ENCODE measurements around the gene ALK. TPM values are rescaled to one million over a fixed set of nuclear protein-coding genes. Genes with fewer than 3 reads are reported as not detected.

The ALK gene
- polyA plus RNA-seq, 1 of the 3 experiments (the other 2 are of a cell fraction), result 0.30 TPM

- Histone ChIP-seq H3K79me2 (ENCODE audit: insufficient read depth) (no peaks in the 10 kb centered on the region), H3K4me3 (ENCODE audit: low read depth in 2 of 2, low read length in 1 of 2) (no peak overlapping the region), H3K4me1 (ENCODE audit: control insufficient read depth in 1 of 2, insufficient read depth in 2 of 2, low read depth in 1 of 2, low read length in 1 of 2) (peaks cover 0 to 31% of the 10 kb centered on the region in 2 experiments; a peak in 2 of 4 replicates), H3K36me3 (replicated peaks in 1 of 2; ENCODE audit: control insufficient read depth in 1 of 2, insufficient read depth in 2 of 2, low read length in 1 of 2) (peaks cover 0 to 15% of the 10 kb centered on the region in 2 experiments), H3K9me2 (no peaks in the 10 kb centered on the region), H3K4me2 (no peak overlapping the region), H3F3A (replicated peaks; ENCODE audit: insufficient read depth) (no peaks in the 10 kb centered on the region), H3K9me3 (no peaks in the 10 kb centered on the region), H3K9ac (no peak overlapping the region), H3K27me3 (ENCODE audit: insufficient read depth) (no peaks in the 10 kb centered on the region; the same call in 1 of the 2 replicates), H3K27ac (ENCODE audit: low read depth in 2 of 2, low read length in 1 of 2) (no peak overlapping the region), H4K20me1 (ENCODE audit: insufficient read depth) (no peaks in the 10 kb centered on the region), H2AFZ (ENCODE audit: low read depth) (no peak overlapping the region)
- DNase-seq, result no peak
- ChIA-PET POLR2A (no interaction called here), CTCF (interaction anchor here (1.2 to 5.3 kb wide), 3 partner anchors 8 to 161 kb away, joined by 3 to 41 read pairs (median 23); partner anchors contain the start of gene ALK)
- no peak for TF ChIP-seq JUND (IDR thresholded peaks at IDR 0.05)
- TF ChIP-seq, protein P1, sequence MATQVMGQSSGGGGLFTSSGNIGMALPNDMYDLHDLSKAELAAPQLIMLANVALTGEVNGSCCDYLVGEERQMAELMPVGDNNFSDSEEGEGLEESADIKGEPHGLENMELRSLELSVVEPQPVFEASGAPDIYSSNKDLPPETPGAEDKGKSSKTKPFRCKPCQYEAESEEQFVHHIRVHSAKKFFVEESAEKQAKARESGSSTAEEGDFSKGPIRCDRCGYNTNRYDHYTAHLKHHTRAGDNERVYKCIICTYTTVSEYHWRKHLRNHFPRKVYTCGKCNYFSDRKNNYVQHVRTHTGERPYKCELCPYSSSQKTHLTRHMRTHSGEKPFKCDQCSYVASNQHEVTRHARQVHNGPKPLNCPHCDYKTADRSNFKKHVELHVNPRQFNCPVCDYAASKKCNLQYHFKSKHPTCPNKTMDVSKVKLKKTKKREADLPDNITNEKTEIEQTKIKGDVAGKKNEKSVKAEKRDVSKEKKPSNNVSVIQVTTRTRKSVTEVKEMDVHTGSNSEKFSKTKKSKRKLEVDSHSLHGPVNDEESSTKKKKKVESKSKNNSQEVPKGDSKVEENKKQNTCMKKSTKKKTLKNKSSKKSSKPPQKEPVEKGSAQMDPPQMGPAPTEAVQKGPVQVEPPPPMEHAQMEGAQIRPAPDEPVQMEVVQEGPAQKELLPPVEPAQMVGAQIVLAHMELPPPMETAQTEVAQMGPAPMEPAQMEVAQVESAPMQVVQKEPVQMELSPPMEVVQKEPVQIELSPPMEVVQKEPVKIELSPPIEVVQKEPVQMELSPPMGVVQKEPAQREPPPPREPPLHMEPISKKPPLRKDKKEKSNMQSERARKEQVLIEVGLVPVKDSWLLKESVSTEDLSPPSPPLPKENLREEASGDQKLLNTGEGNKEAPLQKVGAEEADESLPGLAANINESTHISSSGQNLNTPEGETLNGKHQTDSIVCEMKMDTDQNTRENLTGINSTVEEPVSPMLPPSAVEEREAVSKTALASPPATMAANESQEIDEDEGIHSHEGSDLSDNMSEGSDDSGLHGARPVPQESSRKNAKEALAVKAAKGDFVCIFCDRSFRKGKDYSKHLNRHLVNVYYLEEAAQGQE (IDR thresholded peaks at IDR 0.05; ENCODE audit: low read depth, low read length), result no peak
- no peak for TF ChIP-seq FOXJ3 (CRISPR knock-in tag; IDR thresholded peaks at IDR 0.05)
- TF ChIP-seq GATA2 (CRISPR knock-in tag; IDR thresholded peaks at IDR 0.05), result no peak
- no peak for TF ChIP-seq GABPA (IDR thresholded peaks at IDR 0.05; ENCODE audit: low read depth)
- TF ChIP-seq, protein P2, sequence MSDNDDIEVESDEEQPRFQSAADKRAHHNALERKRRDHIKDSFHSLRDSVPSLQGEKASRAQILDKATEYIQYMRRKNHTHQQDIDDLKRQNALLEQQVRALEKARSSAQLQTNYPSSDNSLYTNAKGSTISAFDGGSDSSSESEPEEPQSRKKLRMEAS (IDR thresholded peaks at IDR 0.05; ENCODE audit: low read depth), result no peak
- TF ChIP-seq TCF12 (IDR thresholded peaks at IDR 0.05), result no peak
- no peak for TF ChIP-seq POLR2AphosphoS5 (IDR thresholded peaks at IDR 0.05; ENCODE audit: low read depth, low read length)
- no peak for TF ChIP-seq ELF1 (IDR thresholded peaks at IDR 0.05)
- no peak for TF ChIP-seq RAD21 (IDR thresholded peaks at IDR 0.05; ENCODE audit: low read length)
- TF ChIP-seq EZH2phosphoT487 (IDR thresholded peaks at IDR 0.05; ENCODE audit: borderline replicate concordance, low read depth), result no peak
- TF ChIP-seq SIN3A (IDR thresholded peaks at IDR 0.05; ENCODE audit: borderline replicate concordance, low read depth, low read length), result no peak
- no peak for TF ChIP-seq SMC3 (IDR thresholded peaks at IDR 0.05; ENCODE audit: low read depth, low read length)
- no peak for TF ChIP-seq CHD2 (IDR thresholded peaks at IDR 0.05; ENCODE audit: low read length, partially characterized antibody)
Observed at GRCh38 chr2:29910465-29910864, 10.9 kb downstream of the ALK start.

DNA sequence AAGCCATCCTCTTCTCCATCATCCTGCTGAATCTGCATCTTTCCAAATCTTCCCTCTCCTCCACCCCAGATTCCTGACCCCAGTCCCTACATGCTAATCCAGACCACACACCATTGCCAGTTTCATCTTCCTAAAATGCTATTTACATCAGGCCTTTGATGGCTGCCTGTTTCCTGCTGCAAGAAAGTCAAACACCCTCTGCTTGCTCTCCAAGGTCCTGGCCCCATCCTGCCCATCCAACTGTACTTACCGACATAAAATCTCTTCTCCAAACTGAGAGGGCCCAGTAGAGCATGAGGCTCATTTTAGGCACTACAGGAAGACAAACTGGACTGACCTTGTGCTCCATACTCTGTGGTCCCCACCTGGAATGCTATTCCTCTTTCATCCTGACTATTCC lies 19.0 kb downstream of the ALK start:
- H3K79me2 ChIP-seq (ENCODE audit: insufficient read depth), result no peaks in the 10 kb centered on the region
- DNase-seq, result no peak
- H3K4me3 ChIP-seq (ENCODE audit: low read depth in 2 of 2, low read length in 1 of 2), result no peak overlapping the region
- H3K4me1 ChIP-seq (ENCODE audit: control insufficient read depth in 1 of 2, insufficient read depth in 2 of 2, low read depth in 1 of 2, low read length in 1 of 2), result peaks cover 0 to 23% of the 10 kb centered on the region in 2 experiments; a peak in 2 of 4 replicates
- no peak overlapping the region for H3K4me2 ChIP-seq
- H3K27me3 ChIP-seq (ENCODE audit: insufficient read depth), result no peaks in the 10 kb centered on the region; the same call in 1 of the 2 replicates
- H3F3A ChIP-seq (replicated peaks; ENCODE audit: insufficient read depth), result no peaks in the 10 kb centered on the region
- no peaks in the 10 kb centered on the region for H3K9me3 ChIP-seq
- no peak overlapping the region for H3K27ac ChIP-seq (ENCODE audit: low read depth in 2 of 2, low read length in 1 of 2)
- H4K20me1 ChIP-seq (ENCODE audit: insufficient read depth), result no peaks in the 10 kb centered on the region
- CTCF ChIA-PET, result interaction anchor here (1.3 to 1.7 kb wide), 3 partner anchors 16 to 31 kb away, joined by 3 to 7 read pairs (median 3); no protein-coding TSS in a partner anchor
- H3K9ac ChIP-seq, result no peak overlapping the region
- WGBS (ENCODE audit: low lambda C conversion rate), result 40% methylated on average over 1 of the region's 1 CpG
- POLR2A ChIA-PET, result no interaction called here
- TF ChIP-seq, protein P1 (IDR thresholded peaks at IDR 0.05; ENCODE audit: low read depth, low read length), result peak; percentile 85
- TF ChIP-seq FOSL2 (IDR thresholded peaks at IDR 0.05; ENCODE audit: borderline replicate concordance, low read depth), result no peak
- no peak overlapping the region for H2AFZ ChIP-seq (ENCODE audit: low read depth)
- peaks cover 0 to 14% of the 10 kb centered on the region in 2 experiments for H3K36me3 ChIP-seq (replicated peaks in 1 of 2; ENCODE audit: control insufficient read depth in 1 of 2, insufficient read depth in 2 of 2, low read length in 1 of 2)
- H3K9me2 ChIP-seq, result no peaks in the 10 kb centered on the region
